ENCODE data around the gene CORO7.

DNA sequence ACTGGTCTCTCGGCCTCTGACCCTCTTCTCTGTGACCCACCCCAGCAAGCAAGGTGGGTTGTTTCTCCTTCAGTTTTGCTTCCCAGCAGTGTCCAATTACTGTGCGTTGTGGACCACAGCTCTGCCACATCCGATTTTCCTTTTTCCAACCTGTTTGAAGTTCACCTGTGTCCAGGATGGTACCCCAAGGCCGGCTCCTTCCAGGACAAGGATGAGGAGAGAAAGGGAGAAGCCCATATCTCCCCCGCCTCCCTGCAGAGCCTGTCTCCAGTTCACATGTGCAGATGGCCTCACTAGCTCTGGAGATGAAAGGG lies 44.5 kb upstream of the CORO7 start:
- TF ChIP-seq, protein P1, sequence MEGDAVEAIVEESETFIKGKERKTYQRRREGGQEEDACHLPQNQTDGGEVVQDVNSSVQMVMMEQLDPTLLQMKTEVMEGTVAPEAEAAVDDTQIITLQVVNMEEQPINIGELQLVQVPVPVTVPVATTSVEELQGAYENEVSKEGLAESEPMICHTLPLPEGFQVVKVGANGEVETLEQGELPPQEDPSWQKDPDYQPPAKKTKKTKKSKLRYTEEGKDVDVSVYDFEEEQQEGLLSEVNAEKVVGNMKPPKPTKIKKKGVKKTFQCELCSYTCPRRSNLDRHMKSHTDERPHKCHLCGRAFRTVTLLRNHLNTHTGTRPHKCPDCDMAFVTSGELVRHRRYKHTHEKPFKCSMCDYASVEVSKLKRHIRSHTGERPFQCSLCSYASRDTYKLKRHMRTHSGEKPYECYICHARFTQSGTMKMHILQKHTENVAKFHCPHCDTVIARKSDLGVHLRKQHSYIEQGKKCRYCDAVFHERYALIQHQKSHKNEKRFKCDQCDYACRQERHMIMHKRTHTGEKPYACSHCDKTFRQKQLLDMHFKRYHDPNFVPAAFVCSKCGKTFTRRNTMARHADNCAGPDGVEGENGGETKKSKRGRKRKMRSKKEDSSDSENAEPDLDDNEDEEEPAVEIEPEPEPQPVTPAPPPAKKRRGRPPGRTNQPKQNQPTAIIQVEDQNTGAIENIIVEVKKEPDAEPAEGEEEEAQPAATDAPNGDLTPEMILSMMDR (IDR thresholded peaks at IDR 0.05): no peak
- no peak for TF ChIP-seq EZH2 (IDR thresholded peaks at IDR 0.05; ENCODE audit: borderline replicate concordance, insufficient read depth, low read depth, low read length, poor library complexity, severe bottlenecking)
